Spleen (tissue), 7 donors: ENCODE measurements around the gene CHEK1.

ENCODE experiments used
- CTCF ChIP-seq, 11 experiments: fragments of 200-600 bp in 7 of 11; fragments of 450-650 bp in 4 of 11; sonication (generic) in 4 of 11; IDR thresholded peaks in 8 of 11; conservative IDR thresholded peaks in 3 of 11; 1 replicate in 7 of 11; 2 replicates in 4 of 11; pipeline versions ENCODE4 v1.4.0 to v1.8.0; 2016 to 2021; ENCODE audit warnings: antibody characterized with exemption in 11 of 11, inconsistent platforms in 4 of 11, mild to moderate bottlenecking in 1 of 11
- POLR2A ChIP-seq, 3 donors: fragments of 450-650 bp; IDR thresholded peaks; one replicate each; pipeline ENCODE4 v1.5.1; 2017; ENCODE audit warnings: antibody characterized with exemption in 3 of 3, mild to moderate bottlenecking in 1 of 3
- donor health status: DM: no; HTN: no; CAD: no; lungs with moderate emphysema.
- donor health status: DM: no; HTN: no; CAD: no.
- donor health status: DM: no; HTN: no; CAD: no.

GRCh38 chr11:125603207-125603606, 21.8 kb upstream of the CHEK1 start:
- TF ChIP-seq CTCF (IDR thresholded peaks at IDR 0.05 in 8 of 11, conservative IDR thresholded peaks at IDR 0.05 in 3 of 11) (no peak), POLR2A (IDR thresholded peaks at IDR 0.05) (no peak)
